Stimulated activated CD8-positive, alpha-beta memory T cell treated with anti-CD3 and anti-CD28 coated beads, Interleukin-2, amount 100 ng/mL, for 1 hour (primary cell): ENCODE measurements around the gene NRIP2.

Source experiments
- DNase-seq, 2 donors: peaks; one replicate each; pipeline ENCODE4 v3.0.0-alpha.2; 2020; ENCODE audit warnings: low read depth in 2 of 2

NRIP2 gene

DNA sequence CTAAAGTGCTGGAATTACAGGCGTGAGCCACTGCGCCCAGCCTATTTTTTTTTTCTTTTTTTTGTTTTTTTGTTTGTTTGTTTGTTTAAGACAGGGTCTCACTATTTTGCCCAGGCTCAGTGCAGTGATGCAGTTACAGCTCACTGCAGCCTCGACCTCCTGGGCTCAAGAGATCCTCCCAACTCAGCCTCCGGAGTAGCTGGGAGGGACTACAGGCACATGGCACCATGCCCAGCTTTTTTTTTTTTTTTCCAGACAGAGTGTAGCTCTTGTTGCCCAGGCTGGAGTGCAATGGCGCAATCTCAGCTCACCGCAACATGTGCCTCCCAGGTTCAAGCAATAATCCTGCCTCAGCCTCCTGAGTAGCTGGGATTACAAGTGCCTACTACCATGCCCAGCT is 28.1 kb downstream of the NRIP2 start:
- no peak for DNase-seq

DNA sequence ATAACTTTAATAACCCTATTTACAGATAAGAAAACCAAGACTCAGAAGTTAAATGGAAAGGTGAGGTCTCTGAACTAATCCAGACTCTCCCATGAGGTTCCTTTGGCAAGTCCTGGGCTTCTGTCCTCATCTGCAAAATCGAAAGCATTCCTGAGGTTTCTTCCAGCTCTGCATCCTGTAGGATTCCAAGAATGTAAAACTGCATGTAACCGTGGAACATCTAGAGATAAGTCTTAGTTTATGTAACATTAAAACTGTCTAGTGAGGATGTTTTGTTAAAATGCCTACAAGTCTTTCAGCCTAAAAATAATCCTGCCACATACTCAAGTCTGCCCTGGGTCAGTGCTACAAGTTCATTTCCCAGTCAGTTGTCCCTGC is 29.7 kb downstream of the NRIP2 start:
- no peak for DNase-seq

DNA sequence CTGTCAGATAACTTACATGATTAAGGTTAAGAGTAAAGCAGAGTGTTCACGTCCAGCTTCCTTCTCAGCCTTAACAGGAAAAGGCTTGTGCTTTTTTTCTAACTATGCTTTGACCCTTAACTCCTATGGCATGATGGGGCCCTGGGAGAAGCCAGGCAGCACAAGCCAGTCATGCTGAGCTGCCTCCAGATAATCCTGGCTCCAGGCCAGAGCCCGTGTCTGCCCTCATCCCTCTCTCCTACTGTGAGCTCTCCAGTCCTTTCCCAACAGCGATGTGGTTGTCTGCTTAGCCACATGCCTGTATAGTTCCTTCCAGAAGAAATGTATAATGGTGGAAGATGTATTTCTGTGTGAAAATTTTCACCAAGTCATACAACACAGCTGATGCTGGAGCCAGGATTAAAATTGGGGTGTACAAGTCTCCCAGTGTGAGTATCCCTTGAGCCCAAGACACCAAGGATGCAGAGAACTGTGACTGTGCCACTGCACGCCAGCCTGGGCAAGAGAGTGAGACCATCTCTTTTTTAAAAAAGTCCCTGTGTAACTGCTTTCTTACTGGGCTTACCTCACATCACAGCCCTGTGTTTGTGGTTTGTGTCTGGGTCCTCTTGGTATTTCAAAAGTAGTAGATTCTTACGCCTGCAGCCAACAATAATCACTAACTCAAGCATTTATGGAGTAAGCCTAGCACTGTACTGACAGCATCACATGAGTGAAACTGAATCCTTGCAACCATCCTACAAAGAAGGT is 30.3 kb downstream of the NRIP2 start:
- DNase-seq, result no peak

DNA sequence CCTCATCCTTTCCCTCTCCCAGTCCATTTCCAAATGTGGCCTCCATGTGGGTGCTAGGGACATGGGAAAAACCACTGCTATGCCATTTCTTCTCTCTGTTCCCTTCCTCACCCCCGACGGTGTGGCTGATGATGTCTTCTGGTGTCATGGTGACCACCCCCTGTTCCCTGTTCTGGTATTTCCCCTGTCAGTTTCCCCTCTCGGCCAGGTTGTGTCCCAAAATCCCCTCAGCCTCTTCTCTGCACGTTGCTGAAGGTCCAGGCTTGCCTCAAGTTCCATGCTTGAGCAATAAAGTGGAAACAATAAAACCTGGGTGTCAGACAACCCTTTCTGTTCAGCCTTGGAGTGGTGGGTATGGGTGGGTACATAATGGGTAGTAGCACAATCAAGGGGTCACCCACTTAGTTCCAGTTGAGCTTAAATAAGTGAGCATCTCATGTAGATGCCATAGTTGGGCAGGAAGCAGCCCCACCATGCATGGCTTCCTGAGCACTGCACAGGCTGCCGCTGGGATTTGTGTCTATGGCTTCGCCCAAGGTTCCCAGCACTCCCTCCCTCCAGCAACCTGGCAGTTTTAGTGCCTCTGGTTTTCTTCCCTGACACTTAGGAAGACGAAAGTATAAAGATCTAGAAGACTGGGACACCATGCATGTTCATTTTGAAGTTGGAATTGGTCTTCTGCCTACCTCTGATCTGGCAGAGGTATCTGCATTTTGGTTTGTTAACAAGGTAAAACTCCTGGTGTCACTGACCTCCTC is 31.0 kb downstream of the NRIP2 start:
- DNase-seq, result no peak

DNA sequence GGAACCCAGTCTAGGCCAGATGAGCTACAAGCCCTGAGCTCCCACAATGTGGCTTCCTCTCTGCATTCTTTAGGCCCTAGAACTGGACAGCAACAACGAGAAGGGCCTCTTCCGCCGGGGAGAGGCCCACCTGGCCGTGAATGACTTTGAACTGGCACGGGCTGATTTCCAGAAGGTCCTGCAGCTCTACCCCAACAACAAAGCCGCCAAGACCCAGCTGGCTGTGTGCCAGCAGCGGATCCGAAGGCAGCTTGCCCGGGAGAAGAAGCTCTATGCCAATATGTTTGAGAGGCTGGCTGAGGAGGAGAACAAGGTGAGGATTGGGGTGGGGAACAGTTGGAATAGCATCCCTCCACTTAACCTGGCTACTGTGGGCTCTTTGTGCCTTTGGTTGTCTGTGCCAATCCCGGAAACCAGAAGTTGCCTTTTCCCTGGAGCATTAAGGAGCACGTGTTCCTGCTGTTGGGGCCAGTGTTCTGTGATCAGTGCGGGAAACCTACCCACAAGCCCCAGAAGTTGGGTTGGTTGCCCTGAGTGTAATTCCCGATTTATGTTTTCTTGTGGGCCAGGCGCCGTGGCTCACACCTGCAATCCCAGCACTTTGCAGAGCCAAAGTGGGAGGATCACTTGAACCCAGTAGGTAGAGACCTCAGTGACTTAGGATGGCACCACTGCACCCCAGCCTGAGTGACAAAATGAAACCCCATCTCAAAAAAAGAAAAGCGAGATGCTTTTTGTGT is 33.6 kb downstream of the NRIP2 start:
- no peak for DNase-seq

DNA sequence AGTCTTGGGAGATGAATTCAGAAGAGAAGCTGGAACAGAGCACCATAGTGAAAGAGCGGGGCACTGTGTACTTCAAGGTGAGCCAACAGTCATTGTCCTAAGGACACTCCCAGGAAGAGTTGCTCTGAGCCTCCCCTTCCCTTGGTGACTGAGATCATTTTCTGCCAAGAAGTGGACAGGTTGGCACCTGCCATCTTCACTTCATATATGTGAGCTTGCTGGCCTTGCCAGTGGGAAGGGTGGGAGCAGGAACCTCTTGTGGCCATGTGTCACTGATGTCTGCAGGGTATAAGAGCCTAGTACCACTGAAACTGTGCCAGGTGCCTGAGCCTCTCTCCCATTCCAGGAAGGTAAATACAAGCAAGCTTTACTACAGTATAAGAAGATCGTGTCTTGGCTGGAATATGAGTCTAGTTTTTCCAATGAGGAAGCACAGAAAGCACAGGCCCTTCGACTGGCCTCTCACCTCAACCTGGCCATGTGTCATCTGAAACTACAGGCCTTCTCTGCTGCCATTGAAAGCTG is 34.7 kb downstream of the NRIP2 start:
- DNase-seq, result no peak

- DNase-seq, result no peak
Observed at GRCh38 chr12:2797721-2798418, 37.0 kb downstream of the NRIP2 start.

GRCh38 chr12:2796187-2796666 is 38.6 kb downstream of the NRIP2 start:
- no peak for DNase-seq

GRCh38 chr12:2795291-2796186 is 39.3 kb downstream of the NRIP2 start:
- DNase-seq, result peak; percentile 31 to 60

DNA sequence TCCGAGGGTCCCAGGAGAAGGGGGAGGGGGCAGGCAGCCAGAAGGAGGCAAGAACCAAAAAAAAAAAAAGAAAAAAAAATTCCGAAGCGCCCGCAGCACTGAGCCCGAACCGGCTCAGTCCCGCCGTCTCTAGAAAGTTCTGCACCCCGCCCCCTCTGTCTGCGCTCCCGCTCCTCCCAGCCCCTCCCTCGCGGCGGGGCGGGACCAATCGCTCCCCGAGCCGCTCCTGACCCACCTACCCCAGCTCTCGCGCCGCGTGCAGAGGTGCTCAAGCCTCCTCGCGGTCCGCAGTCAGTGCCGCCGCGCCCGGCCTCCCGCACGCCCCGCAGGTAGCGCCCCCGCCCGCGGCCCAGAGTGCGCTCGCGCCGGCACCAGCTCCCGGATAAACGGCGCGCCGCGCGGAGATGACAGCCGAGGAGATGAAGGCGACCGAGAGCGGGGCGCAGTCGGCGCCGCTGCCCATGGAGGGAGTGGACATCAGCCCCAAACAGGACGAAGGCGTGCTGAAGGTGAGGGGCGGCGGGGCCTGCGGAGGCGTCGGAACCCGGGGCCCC is 40.0 kb downstream of the NRIP2 start, which contains the start of gene FKBP4:
Gene FKBP4, plus strand, starts transcription at position 235 of the 554 bp plus-strand sequence. Its CDS starts 170 bp downstream, at position 405.
- DNase-seq, result peak; percentile 66 to 78

- peak in 1 of 2 donors; percentile 6 for DNase-seq
Observed at GRCh38 chr12:2794191-2794735, 40.6 kb downstream of the NRIP2 start.

GRCh38 chr12:2793561-2793960 is 41.3 kb downstream of the NRIP2 start:
- no peak for DNase-seq

- DNase-seq, result no peak
Observed at GRCh38 chr12:2792671-2793500, 41.9 kb downstream of the NRIP2 start.

DNA sequence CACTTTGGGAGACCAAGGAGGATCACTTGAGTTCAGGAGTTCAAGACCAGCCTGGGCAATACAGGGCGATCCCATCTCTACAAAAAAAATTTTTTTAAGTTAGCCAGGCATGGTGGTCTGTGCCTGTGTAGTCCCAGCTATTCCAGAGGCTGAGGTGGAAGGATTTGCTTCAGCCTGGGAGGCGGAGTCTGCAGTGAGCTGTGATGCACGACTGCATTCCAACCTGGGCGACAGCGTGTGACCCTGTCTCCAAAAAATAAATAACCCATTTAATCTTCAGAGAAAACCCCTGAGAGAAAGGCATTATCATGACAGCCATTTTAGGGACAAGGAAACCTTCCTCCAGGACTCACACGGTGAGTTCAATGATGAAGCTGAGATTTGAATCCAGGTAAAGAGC is 43.7 kb downstream of the NRIP2 start:
- DNase-seq, result no peak

DNA sequence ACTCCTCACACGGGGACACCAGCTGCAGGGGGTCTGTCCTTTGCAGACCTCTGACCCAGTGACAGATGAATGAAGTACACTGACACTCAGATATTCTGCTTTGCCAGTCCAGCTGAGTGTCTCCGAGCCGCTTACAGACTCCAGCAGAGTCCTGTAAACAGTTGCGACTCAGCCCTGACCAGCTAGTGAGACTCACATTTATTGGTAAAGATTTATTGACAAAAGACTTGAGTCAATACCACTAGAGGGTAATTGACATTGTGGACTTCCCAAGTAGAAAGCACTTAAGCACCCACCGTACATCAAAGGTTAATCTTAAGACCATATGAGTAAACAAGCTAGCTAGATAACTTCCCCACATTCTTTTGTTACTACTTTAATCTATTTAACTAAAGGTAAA is 49.8 kb downstream of the NRIP2 start:
- DNase-seq, result no peak

DNA sequence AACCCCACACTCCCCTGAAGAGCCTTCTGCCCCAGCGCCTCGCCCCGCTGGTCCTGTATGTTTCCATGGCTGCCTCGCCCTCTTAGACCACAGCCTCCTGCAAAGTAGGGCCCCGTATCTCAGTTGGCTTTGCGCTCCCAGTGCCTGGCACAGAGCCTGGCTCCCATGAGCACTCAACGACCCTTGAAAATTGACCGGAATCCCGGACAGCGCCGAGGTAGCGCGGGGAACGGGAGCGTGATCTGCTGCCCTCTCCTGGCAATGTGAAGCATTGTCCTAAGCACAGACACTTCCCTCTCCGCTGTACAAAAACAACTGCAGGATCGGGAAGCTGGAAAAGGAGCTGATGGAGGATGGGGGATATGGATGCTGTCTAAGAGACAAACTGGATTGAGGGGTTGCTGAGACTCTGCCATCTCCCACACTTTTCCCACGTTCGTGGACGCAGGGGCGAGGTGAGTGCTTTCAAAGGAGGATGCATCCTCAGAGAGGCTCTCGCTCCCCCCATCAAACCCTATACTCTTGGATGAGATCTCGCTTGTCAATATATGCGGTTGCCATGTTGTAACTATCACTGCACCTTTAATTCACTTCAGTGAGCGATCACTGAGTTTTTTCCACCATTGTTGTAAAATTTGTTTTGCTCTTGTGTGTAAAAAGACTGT is 50.8 kb downstream of the NRIP2 start:
- DNase-seq, result peak in 1 of 2 donors; percentile 26

- no peak for DNase-seq
Observed at GRCh38 chr12:2779281-2779680, 55.6 kb downstream of the NRIP2 start.

DNA sequence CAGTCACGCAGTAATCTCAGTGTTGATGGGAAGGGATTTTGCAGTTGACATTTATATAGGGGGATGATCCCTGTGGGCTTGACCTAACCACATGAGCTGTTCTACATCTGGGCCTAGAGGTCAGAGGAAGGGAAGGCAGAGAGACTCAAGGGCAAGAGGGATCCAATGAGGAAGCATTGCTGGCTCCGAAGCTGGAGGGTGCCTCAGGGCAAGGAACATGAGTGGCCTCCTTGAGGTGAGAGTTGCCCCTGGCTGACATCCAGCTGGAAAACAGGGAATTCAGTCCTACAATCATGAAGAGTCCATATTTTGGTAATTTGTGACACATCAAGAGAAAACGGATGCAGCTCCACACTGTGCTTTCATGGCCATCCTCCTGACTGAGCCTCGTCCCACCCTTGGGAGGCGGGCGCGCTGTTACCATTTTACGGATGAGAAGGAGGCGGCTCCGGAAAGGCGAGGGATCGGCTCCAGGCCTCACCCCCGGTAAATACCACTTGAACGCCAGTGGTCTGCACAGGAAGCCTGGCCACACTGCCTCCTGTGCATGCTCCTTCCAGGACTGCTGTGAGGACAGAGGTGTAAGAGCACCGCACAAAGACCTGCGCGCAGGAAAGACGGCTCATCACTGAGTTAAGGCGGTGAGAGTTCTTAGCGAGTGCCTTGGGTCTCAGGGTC is 58.6 kb downstream of the NRIP2 start:
- no peak for DNase-seq
